Cardiac fibroblast (primary cell): ENCODE results near the gene SLC25A21.

Experiments used
- DNase-seq, 2 donors: peaks; one replicate each; pipeline versions ENCODE4 v3.0.0 to v3.0.0-alpha.2; 2010; ENCODE audit warnings: low read depth in 2 of 2
- H3K4me3 ChIP-seq, 2 donors: replicated peaks in 1 of 2; 1 replicate in 1 of 2; 2 replicates in 1 of 2; pipeline ENCODE4 v1.5.1; 2011; ENCODE audit warnings: low read depth in 2 of 2, low read length in 2 of 2, mild to moderate bottlenecking in 2 of 2, moderate library complexity in 1 of 2
- CTCF ChIP-seq: IDR thresholded peaks from one replicate; pipeline ENCODE4 v1.5.1; 2011; ENCODE audit warnings: low read depth, mild to moderate bottlenecking, low read length, inconsistent platforms

SLC25A21 gene

GRCh38 chr14:36829547-36829946, 342.9 kb downstream of the SLC25A21 start:
- no peak for TF ChIP-seq CTCF
- no peak overlapping the region for H3K4me3 ChIP-seq
- no peak for DNase-seq

GRCh38 chr14:36827861-36828260, 344.5 kb downstream of the SLC25A21 start:
- no peak for DNase-seq
- H3K4me3 ChIP-seq: no peak overlapping the region
- no peak for TF ChIP-seq CTCF

- DNase-seq: no peak
- no peak for TF ChIP-seq CTCF
- H3K4me3 ChIP-seq: no peak overlapping the region
Measured at GRCh38 chr14:36826614-36827013, 345.8 kb downstream of the SLC25A21 start.

GRCh38 chr14:36824854-36825253, 347.6 kb downstream of the SLC25A21 start:
- no peak overlapping the region for H3K4me3 ChIP-seq
- DNase-seq: no peak
- TF ChIP-seq CTCF: no peak

GRCh38 chr14:36823651-36824050, 348.8 kb downstream of the SLC25A21 start:
- H3K4me3 ChIP-seq: no peak overlapping the region
- TF ChIP-seq CTCF: no peak
- DNase-seq: no peak

GRCh38 chr14:36822685-36823084, 349.7 kb downstream of the SLC25A21 start:
- TF ChIP-seq CTCF: no peak
- H3K4me3 ChIP-seq: no peak overlapping the region
- no peak for DNase-seq

- no peak overlapping the region for H3K4me3 ChIP-seq
- no peak for TF ChIP-seq CTCF
- DNase-seq: no peak
Measured at GRCh38 chr14:36820901-36821300, 351.5 kb downstream of the SLC25A21 start.
